DMS153 treated with DMSO at 0.1 percent for 48 hours (cell line): Measurements from ENCODE around the gene GIPC1.
"Not testable (repeated sequence)": the region's sequence is repeated elsewhere in the genome, so short reads cannot be mapped to it uniquely, and the experiment has no call there.

Experiments used
- DNase-seq: peaks from one replicate; lab custom pipeline; 2025; ENCODE audit not compliant: unreplicated experiment; lab: John Stamatoyannopoulos, UW

The GIPC1 gene

DNA sequence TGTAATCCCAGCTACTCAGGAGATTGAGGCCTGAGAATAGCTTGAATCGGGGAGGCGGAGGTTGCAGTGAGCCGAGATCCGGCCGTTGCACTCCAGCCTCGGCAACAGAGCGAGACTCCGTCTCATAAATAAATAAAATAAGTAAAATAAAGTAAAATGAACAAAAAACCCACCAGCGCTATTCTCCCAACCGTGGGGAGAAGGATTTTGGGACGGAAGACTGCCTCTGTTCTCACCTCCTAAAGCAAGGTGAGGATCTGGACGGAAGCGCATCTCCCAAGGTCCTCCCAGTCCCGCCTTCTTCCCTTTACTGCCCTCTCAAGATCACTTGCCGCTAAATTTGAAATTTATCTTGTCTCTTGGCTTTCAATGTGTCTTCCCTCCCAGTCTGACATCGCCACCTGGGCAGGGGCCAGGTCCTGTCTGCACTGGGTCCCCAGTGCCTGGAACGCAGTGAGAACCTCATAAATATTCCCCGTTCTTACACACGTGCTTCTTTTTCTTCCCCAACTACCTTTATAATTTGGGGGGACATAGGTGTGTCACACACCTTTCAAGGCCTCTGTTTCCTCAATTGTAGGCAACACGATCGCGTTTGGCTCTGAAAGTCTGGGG lies 23.4 kb upstream of the GIPC1 start:
- DNase-seq = no peak

DNA sequence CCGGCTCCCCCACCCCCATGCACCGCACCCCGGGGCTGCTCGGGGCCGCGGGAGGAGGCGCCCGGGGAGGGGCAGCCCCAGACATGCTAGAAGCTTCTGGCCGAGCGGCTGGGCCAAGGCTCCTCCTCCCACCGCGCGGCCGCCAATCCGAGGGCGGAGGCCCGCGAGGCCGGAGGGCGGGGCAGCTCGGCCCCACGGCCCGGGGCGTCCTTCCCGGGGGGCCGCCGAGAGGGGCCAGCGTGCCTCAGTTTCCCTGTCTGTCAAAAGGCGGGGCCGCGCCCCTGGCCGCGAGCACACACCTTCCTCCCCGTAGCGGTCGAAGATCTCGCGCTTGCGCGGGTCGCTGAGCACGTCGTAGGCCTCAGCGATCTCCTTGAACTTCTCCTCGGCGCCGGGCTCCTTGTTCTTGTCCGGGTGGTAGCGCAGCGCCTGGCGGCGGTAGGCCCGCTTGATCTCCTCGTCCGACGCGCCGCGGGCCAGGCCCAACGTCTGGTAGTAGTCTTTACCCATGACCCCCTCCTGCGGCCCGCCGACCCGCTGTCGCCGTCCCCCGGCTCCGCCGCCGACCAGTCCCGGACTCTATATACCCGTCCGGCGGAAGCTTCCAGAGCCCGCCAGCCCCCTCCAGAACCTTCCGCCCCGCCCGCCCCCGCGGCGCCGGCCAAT lies 22.0 kb upstream of the GIPC1 start, which contains the start of gene DNAJB1:
Gene DNAJB1, minus strand, starts transcription at position 558 of the 666 bp plus-strand sequence. Its CDS starts 48 bp downstream, at position 510.
- DNase-seq = peak; percentile 13

DNA sequence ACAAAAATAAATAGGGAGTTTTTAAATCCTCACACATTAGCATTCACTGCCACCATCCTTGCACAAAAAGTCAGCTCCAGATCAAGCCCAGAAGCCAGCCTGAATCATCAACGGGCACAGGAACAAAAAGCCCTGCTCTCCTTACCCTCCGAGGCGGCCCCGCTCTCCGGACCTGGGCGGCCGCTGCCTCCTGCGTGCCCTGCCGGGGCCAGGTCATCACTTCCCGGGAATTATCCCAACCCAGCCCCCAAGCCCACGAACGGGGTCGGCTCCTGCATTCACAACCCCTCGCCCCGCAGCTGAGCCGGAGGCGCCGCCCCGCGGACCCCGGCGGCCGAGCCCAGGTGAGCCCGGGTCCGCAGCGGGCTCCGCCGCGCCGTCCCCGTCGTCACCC lies 21.5 kb upstream of the GIPC1 start:
- DNase-seq = no peak

DNA sequence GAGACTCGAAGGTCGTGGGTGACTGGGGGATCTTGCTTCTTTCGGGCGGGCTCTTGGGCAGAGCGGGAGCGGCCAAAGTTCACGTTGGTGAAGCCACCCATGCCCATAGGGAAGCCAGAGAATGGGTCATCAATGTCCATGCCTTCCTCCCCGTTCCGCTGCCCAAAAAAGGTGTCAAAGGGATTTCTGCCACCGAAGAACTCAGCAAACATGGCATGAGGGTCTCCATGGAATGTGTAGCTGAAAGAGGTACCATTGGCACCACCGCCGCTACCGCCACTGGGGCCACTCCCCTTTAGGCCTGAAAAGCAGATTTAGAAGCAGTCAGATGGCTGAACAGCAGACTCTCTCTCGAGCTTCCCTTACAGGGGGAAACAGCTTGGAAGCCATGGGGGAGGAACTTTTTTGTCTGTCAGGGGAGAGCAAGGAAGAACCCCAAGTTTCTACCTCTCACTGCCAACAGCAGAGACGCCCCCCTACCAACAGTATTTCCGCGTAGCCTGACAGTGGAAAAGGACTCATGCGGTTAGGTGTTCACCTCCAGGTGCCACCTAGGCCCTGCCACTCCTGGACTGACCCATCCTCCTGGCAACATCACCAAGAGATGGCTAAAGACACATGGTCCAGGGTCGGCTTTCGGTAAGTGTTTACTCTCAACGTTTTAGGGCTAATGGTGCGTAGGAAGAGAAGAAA lies 21.0 kb upstream of the GIPC1 start:
- no peak for DNase-seq

DNA sequence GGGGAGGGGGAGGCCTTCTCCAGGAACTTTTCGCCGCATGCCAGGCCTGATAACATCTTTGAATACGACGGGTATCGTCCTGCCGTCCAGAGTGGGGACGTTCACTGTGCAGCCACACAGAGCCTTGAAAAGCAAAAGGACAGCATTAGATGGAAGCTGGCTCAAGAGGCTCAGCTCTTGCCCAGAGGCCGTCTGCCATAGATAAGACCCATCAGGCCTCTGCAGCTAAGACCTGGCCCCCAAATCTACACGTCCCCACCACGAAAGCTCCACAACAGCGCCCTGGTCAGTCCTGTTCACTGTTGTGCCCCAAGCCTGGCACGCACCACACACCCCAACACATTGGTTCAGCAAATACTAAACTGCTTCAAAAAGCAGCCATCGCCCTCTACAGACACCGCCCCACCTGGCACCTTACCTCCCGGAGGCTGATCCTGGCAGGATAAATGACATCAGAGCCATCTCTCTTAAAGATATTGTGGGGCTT lies 20.2 kb upstream of the GIPC1 start:
- no peak for DNase-seq

DNA sequence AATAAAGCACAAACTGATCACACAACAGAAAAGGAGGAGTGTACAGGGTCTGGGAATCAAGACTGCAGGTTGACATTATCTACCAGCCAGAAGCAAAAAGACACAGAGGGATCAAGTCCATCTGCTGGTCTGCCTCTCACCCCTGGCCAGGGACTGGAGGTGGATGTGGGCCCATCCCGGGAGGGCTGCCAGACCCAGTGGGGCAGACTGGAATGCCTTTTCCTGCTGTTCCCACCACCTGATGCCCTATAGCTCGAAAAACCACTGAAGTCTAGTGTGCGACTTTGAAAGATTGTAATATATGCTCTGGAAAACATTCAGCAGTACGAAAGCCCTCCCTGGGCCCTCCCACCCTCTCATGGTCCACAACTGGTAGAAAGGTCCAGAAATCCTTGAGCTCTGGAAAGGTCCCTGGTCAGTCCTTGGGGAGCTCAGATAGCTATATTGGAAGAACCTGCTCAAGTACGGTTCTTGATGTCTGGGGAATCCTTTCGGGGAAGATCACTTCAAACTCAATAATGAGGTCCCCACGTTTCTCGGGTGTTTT lies 19.6 kb upstream of the GIPC1 start:
- no peak for DNase-seq

DNA sequence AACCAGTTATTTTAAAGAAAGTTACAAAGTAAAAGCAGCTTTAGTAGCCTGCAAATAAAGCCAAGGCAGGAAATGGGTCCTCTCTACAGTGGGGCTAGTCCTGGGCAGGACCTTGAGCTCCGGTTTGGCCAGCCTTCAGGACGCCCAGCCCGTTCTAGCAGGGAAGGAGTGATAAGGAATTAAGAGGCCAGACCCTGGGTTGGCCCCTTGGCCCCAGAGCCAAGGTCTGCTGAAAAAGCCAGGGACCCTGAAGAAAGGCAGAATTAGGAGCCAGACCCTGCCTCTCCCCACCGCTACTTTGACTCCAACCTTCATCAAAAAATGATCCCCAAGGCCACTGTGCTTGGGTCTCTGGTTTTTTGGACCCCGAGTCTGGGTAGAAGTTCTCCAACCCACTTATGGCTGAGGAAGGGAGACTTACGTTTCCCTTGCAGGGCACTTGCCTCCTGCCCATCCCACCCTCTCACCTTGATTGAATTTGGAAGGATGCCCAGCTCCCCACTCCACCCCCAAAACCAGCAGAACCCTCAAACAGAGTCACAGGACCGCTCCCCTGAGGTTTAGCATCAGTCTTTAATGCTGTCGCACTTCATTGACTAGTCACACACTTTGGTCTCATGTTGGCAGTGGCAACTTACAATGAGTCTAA lies 18.4 kb upstream of the GIPC1 start:
- DNase-seq = no peak

DNA sequence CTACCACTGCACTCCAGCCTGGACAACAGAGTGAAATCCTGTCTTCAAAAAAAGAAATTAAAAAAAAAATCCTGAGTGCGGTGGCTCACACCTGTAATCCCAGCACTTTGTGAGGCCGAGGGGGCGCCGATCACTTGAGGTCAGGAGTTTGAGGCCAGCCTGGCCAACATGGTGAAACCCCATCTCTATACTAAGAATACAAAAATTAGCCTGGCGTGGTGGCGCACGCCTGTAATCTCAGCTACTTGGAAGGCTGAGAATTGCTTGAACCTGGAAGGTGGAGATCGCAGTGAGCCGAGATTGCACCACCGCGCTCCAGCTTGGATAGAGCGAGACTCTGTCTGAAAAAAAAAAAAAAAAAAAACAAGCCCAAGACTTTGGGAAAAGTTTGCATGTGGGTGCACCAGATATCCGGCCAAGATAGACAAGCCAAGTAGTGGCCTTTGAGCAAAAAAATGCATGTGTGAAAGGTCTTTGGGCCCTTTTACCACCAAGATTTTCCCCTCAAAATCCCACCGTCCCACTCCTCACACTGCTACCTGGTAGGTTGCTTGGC lies 16.6 kb upstream of the GIPC1 start:
- no peak for DNase-seq

DNA sequence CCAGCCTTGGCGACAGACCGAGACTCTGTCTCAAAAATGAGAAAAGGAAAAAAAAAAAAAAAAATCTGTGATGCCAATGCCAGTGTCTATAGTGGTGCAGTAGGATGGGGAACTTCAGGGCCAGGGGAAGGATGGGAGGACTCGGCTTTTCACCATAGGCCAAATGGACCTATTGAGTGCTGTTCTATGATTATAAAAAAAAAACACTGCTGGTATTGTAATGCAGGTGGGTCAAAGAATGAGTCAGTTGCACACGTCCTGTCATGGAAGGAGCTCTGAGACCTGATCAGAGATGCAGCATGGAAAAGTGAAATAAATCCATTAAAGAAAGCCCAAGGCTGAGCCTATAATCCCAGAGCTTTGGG lies 15.3 kb upstream of the GIPC1 start:
- DNase-seq = no peak

DNA sequence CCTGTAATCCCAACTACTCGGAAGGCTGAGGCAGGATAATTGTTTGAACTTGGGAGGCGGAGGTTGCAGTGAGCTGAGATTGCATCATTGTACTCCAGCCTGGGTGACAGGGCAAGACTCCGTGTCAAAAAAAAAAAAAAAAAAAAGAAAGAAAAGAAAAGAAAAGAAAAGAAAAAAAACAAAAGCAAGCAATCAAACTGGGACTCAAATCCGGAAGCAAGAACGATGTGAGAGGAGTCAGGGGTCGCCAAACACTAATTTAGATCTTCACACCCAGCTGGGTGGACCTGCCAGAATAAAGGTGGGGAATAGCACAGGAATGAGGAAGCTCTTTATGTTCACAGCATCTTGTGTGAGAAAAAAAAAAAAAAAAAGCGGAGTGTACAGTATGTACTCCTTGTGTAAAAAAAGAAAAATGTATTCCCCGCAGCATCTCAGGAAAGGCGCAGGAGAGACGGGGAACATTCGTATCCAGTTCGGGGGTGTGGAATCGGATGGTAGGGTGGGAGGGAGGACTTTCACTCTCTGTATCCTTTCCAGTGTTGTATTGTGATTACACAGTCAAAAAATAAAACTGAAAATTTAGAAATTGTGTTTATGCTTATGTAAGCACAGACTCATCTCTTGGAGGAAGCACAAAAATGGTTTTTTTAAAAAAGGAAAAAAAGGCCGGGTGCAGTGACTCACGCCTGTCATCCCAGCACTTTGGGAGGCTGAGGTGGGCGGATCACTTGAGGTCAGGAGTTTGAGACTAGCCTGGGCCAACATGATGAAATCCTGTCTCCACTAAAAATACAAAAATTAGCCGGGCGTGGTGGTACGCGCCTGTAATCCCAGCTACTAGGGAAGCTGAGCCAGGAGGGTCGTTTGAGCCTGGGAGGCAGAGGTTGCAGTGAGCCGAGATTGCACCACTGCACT lies 14.6 kb upstream of the GIPC1 start:
- no peak for DNase-seq

DNA sequence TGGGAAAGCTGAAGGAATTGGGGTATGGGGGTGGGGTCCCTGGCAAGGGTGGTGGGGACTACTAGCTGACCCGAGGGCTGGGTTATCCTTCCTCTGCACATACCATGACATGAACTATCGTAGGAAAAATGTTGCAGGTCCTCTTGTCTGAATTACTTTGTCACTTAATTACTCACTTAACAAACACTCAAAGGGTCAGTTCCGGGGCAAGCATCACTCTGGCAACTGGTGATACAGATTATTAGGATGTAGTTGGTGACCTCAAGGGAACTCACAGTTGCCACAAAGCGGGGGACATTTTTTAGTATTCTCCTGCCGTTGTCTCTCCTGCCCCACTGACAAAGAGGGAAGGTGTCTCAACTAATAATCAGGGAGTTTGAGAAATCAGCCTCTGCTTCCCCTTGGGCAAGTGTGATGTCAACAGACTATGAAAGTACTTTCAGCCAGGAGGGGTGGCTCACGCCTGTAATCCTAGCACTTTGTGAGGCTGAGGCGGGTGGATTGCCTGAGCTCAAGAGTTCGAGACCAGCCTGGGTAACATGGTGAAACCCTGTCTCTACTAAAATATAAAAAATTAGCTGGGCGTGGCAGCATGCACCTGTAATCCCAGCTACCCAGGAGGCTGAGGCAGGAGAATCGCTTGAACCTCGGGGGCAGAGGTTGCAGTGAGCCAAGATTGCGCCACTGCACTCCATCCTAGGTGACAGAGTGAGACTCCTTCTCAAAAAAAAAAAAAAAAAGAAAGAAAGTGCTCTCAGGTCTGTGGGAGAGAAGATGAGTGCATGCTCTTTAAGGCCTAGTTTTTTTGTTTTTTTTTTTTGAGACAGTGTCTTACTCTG lies 12.0 kb upstream of the GIPC1 start:
- no peak for DNase-seq

DNA sequence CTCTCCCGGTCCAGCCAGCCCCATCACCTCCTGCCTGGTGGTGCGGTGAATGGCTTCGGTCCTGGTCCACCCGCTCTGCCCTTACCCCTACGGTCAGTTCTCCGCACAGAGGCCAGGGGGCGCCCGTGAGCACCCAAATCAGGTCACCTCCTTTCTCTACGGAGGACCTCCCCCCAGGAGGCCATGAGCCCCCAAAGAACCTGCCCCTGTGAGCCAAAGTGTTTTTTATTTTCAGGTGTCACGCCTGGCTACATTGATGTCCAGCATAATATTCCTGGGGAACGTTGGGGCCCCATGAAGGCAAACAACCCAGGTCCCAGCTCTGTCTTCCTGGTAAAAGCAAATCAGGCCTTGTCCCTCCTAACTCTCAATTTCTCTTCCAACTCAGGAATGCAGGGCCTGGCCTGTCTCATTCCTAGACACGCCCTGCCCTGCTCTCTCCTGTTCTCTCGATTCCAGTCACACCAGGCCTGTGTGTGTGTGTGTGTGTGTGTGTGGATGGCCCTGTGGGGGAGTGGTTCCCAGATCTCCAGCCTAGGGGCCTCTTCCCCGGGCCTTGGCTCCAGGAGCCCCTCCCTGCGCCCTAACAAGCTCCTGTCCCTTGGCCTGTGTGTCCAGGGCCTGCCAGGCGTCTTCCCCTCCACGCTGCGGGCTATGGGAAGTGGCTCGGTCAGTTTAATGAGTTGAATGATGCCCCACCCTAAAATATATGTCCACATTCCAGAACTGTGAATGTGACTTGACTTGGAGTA lies 9.7 kb upstream of the GIPC1 start:
- no peak for DNase-seq

DNA sequence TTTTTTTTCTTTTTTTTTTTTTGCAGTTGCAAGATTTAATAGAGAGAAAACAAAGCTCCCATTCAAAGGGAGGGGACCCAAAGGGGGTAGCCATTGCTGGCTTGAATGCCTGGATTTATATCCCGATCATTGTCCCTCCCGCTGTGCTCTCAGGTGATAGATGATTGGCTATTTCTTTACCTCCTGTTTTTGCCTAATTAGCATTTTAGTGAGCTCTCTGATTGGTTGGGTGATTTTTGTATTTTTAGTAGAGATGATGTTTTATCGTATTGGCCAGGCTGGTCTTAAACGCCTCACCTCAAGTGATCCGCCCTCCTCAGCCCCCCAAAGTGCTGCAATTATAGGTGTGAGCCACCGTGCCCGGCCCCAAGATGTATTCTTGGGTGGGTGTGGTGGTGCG lies 8.6 kb upstream of the GIPC1 start:
- not testable (repeated sequence) for DNase-seq

DNA sequence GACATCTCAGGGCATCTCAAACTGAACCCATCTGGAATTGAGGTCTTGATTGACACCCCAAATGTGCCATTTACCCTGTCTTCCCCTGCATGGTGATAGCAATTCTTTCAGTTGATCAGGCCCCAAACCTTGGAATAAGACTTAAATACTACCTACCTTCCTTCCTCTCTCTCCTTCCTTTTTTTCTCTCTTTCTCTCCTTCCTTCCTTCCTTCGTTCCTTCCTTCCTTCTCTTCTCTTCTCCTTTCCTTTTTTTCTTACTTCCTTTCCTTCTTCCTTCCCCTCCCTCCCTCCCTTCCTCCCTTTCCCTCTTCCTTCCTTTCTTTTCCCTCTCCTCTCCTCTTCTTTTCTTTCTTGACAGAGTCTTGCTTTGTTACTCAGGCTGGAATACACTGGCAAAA lies 7.4 kb upstream of the GIPC1 start:
- no peak for DNase-seq

DNA sequence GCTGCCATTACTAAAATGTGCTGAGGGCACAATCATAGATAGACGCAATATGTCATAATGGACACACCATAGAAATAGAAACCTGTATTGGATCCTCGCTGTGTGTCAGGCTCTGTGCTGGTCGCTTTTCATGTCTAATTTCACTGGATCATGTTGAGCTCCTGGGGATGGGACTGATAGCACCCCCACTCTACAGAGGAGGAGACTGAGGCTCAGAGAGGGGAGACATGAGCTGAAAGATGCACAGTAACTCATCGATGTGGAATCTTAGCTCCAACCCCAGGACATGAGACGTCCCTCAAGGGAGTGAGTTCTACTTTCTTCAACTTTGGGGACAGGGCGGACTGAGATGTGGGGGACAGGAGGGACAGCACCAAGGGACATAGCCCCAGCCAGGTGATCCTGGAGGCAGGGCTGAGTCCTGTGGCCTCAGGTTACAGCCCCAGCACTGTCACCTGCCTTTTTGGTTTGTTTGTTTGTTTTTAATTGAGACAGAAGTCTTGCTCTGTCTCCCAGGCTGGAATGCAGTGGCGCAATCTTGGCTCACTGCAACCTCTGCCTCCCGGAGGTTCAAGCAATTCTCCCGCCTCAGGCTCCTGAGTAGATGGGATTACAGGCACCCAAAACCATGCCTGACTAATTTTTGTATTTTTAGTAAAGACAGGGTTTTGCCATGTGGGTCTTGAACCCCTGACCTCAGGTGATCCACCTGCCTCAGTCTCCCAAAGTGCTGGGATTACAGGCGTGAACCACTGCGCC lies 6.6 kb upstream of the GIPC1 start:
- no peak for DNase-seq

DNA sequence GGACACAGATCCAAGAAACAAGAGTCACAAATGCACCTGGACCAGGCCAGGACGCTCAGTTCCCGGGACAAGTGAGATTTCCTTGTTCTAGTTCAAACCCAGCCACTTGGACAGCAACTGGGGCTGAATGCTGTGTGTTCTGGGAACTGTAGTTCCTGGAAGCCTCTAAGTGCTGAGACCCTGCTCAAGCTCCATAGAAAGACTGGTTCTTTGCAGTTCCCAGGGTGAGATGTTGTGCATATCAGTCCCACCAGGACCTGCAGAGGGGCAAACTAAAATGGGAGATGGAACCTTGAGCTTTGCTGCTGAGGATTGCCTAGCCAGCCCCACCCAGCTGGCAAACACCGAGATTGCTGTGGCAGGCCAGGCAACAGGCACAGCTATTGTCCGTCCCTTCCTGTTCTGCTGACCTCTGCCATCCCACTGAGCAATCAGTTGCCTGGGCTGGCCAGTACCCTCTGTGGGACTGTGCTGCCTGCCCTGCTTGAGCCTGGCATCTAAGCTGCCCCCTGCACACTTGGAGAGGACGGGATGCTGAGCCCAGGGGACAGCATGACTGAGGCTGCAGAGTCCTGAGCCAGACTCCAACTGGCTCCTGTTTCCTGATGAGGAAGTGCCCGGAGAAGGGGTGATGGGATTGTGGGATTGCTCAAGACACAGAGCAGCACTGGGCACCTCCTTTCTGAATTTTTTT lies 1.4 kb upstream of the GIPC1 start:
- DNase-seq = no peak

DNA sequence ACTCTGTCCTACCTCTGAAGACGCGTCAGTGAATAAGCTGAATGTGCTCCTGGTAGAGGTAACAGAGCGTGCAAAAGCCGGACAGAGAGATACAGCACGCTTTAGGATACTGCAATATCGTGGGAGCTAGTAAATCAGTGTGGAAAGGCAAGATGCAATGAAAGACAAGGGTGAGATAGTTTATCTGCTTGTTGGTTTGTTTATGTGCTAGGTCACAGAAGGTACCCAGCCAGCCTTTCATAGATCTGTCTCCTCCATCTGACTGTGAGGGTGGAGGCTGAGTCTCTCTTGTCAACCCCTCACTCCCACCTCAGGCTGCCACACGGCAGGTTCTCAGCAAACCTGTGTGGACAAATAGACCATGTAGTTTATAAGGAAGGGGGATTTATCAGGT lies 904 bp upstream of the GIPC1 start:
- DNase-seq = no peak
